ENCODE results near the gene BCKDK. TPM values are rescaled to one million over a fixed set of nuclear protein-coding genes. Genes with fewer than 3 reads are reported as not detected.
A peak's percentile ranks its signal among the peaks of the same experiment; 100 is the strongest.
"Not testable (repeated sequence)": the region's sequence is repeated elsewhere in the genome, so short reads cannot be mapped to it uniquely, and the experiment has no call there.

BCKDK gene
- total RNA-seq, 1 donor = 30.0 TPM

- H3K27ac ChIP-seq (ENCODE audit: low read depth, low read length) = no peak overlapping the region
- no peaks in the 10 kb centered on the region for H3K9me3 ChIP-seq (ENCODE audit: low read depth, low read length)
- H4K20me1 ChIP-seq (ENCODE audit: insufficient read depth, low read length) = no peaks in the 10 kb centered on the region
- TF ChIP-seq CTCF (IDR thresholded peaks at IDR 0.05; ENCODE audit: extremely low read depth, low read depth, low read length) = no peak
- H3K79me2 ChIP-seq (ENCODE audit: insufficient read depth, low read length) = no peaks in the 10 kb centered on the region
- peaks cover 11% of the 10 kb centered on the region for H3K4me1 ChIP-seq (ENCODE audit: insufficient read depth, low read length)
- no peaks in the 10 kb centered on the region for H3K27me3 ChIP-seq (ENCODE audit: insufficient read depth, low read length)
- peak; percentile 78 for DNase-seq (ENCODE audit: insufficient read length, low spot score, missing footprints)
- H2AFZ ChIP-seq (ENCODE audit: low read length) = peak overlapping the region; percentile 10
- H3K36me3 ChIP-seq (ENCODE audit: insufficient read depth, low read length) = no peaks in the 10 kb centered on the region
- no peak overlapping the region for H3K4me3 ChIP-seq (ENCODE audit: insufficient read depth, low read length)
- H3K4me2 ChIP-seq (ENCODE audit: insufficient read depth, low read length) = no peak overlapping the region
Measured at GRCh38 chr16:31099860-31100638, 8.1 kb upstream of the BCKDK start.

GRCh38 chr16:31100876-31101641, 7.1 kb upstream of the BCKDK start:
- H3K4me1 ChIP-seq (ENCODE audit: insufficient read depth, low read length); H3K4me2 ChIP-seq (ENCODE audit: insufficient read depth, low read length); H3K9me3 ChIP-seq (ENCODE audit: low read depth, low read length); H4K20me1 ChIP-seq (ENCODE audit: insufficient read depth, low read length); H3K4me3 ChIP-seq (ENCODE audit: insufficient read depth, low read length); H3K27me3 ChIP-seq (ENCODE audit: insufficient read depth, low read length); H3K27ac ChIP-seq (ENCODE audit: low read depth, low read length); H3K79me2 ChIP-seq (ENCODE audit: insufficient read depth, low read length); H3K36me3 ChIP-seq (ENCODE audit: insufficient read depth, low read length); DNase-seq (ENCODE audit: insufficient read length, low spot score, missing footprints); H2AFZ ChIP-seq (ENCODE audit: low read length): not testable (repeated sequence)

- peak; percentile 99 for DNase-seq (ENCODE audit: insufficient read length, low spot score, missing footprints)
- Histone ChIP-seq H3K79me2 (ENCODE audit: insufficient read depth, low read length) (peaks cover 19% of the 10 kb centered on the region), H3K36me3 (ENCODE audit: insufficient read depth, low read length) (peaks cover 14% of the 10 kb centered on the region), H3K27me3 (ENCODE audit: insufficient read depth, low read length) (no peaks in the 10 kb centered on the region), H3K4me2 (ENCODE audit: insufficient read depth, low read length) (peak overlapping the region; percentile 72), H3K4me3 (ENCODE audit: insufficient read depth, low read length) (peak overlapping the region; percentile 58), H4K20me1 (ENCODE audit: insufficient read depth, low read length) (no peaks in the 10 kb centered on the region), H3K4me1 (ENCODE audit: insufficient read depth, low read length) (peaks cover 17% of the 10 kb centered on the region), H2AFZ (ENCODE audit: low read length) (peak overlapping the region; percentile 86), H3K27ac (ENCODE audit: low read depth, low read length) (peak overlapping the region; percentile 48), H3K9me3 (ENCODE audit: low read depth, low read length) (no peaks in the 10 kb centered on the region)
- peak; percentile 59 for TF ChIP-seq CTCF (IDR thresholded peaks at IDR 0.05; ENCODE audit: extremely low read depth, low read depth, low read length)
Measured at GRCh38 chr16:31105677-31106213, 2.4 kb upstream of the BCKDK start.

GRCh38 chr16:31106509-31107464, 1.4 kb upstream of the BCKDK start:
- DNase-seq (ENCODE audit: insufficient read length, low spot score, missing footprints) = peak; percentile 76
- H4K20me1 ChIP-seq (ENCODE audit: insufficient read depth, low read length) = peaks cover 3% of the 10 kb centered on the region
- H2AFZ ChIP-seq (ENCODE audit: low read length) = no peak overlapping the region
- H3K79me2 ChIP-seq (ENCODE audit: insufficient read depth, low read length) = peaks cover 19% of the 10 kb centered on the region
- no peak overlapping the region for H3K4me3 ChIP-seq (ENCODE audit: insufficient read depth, low read length)
- no peak overlapping the region for H3K27ac ChIP-seq (ENCODE audit: low read depth, low read length)
- H3K9me3 ChIP-seq (ENCODE audit: low read depth, low read length) = no peaks in the 10 kb centered on the region
- peaks cover 15% of the 10 kb centered on the region for H3K4me1 ChIP-seq (ENCODE audit: insufficient read depth, low read length)
- no peaks in the 10 kb centered on the region for H3K27me3 ChIP-seq (ENCODE audit: insufficient read depth, low read length)
- TF ChIP-seq CTCF (IDR thresholded peaks at IDR 0.05; ENCODE audit: extremely low read depth, low read depth, low read length) = no peak
- peaks cover 24% of the 10 kb centered on the region for H3K36me3 ChIP-seq (ENCODE audit: insufficient read depth, low read length)
- no peak overlapping the region for H3K4me2 ChIP-seq (ENCODE audit: insufficient read depth, low read length)
